Fibroblast of lung (primary cell): ENCODE results near the gene VWA1.

Experiments used
- EZH2 ChIP-seq: IDR thresholded peaks from 2 replicates; pipeline ENCODE4 v1.5.1; 2012; ENCODE audit warnings: low read length, control low read depth, mild to moderate bottlenecking; ENCODE audit errors: missing control alignments
- TF ChIP-seq, protein P1 (sequence below), 2 donors: IDR thresholded peaks in 1 of 2; conservative IDR thresholded peaks in 1 of 2; 1 replicate in 1 of 2; 2 replicates in 1 of 2; pipeline ENCODE4 v1.5.1; 2011 to 2012; ENCODE audit warnings: low read length in 2 of 2, control low read depth in 1 of 2, inconsistent platforms in 1 of 2, low read depth in 1 of 2, mild to moderate bottlenecking in 1 of 2

GRCh38 chr1:1479547-1480487 is 44.3 kb downstream of the VWA1 start:
- TF ChIP-seq, protein P1, sequence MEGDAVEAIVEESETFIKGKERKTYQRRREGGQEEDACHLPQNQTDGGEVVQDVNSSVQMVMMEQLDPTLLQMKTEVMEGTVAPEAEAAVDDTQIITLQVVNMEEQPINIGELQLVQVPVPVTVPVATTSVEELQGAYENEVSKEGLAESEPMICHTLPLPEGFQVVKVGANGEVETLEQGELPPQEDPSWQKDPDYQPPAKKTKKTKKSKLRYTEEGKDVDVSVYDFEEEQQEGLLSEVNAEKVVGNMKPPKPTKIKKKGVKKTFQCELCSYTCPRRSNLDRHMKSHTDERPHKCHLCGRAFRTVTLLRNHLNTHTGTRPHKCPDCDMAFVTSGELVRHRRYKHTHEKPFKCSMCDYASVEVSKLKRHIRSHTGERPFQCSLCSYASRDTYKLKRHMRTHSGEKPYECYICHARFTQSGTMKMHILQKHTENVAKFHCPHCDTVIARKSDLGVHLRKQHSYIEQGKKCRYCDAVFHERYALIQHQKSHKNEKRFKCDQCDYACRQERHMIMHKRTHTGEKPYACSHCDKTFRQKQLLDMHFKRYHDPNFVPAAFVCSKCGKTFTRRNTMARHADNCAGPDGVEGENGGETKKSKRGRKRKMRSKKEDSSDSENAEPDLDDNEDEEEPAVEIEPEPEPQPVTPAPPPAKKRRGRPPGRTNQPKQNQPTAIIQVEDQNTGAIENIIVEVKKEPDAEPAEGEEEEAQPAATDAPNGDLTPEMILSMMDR (conservative IDR thresholded peaks at IDR 0.05 in 1 of 2, IDR thresholded peaks at IDR 0.05 in 1 of 2; ENCODE audit: low read depth in 1 of 2, low read length in 2 of 2): no peak
- no peak for TF ChIP-seq EZH2
